NT2/D1 (cell line): Measurements from ENCODE around the gene MAU2.

ENCODE experiments used
- SUZ12 ChIP-seq: IDR thresholded peaks from 2 replicates; pipeline ENCODE4 v1.6.1; 2011; ENCODE audit not compliant: insufficient read length, insufficient read depth; ENCODE audit errors: extremely low read depth
- YY1 ChIP-seq: IDR thresholded peaks from 2 replicates; pipeline ENCODE4 v1.6.1; 2011; ENCODE audit not compliant: insufficient read length, insufficient read depth

DNA sequence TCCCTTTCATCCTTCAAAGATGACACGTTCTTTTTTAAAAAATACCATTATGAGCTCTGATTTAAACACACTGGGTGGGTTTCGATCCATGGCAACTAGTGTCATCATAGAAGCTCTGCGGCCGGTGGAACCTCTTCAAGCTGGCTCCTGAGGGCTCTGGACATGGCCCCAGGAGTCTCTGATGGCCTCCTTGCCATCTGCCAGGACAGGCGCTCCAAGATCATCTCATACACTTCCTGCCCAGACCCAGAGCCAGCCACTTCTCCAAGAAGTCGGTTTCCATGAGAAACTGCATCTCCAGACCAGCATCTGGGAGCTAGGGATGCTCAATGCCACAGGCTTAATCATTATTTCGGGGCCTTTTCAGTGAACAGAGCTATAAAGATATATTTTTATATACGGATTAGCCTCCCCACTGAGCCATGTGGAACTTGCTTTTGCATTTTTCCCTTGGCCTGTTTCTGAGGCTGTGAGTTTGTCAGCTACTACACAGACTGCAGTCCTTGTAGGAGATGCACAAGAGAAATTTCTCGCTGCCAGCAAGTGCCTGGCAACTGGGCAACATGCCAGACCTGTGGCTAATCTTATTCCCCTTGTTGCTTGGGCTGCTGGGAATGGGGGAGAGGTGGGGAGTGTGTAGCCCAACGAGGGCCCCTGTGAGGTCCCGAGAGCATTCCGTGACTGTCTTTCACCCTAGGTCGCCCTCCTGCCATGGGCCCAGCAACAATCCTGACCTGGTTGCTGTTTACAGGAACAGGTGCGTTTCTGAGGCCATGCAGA lies 16.3 kb upstream of the MAU2 start:
- TF ChIP-seq SUZ12 (no peak), YY1 (no peak)
